ENCODE data around the gene USH1G. TPM values are rescaled to one million over a fixed set of nuclear protein-coding genes. Genes with fewer than 3 reads are reported as not detected.

Gene USH1G
- total RNA-seq, 6 experiments from 2014 or later, result not detected

DNA sequence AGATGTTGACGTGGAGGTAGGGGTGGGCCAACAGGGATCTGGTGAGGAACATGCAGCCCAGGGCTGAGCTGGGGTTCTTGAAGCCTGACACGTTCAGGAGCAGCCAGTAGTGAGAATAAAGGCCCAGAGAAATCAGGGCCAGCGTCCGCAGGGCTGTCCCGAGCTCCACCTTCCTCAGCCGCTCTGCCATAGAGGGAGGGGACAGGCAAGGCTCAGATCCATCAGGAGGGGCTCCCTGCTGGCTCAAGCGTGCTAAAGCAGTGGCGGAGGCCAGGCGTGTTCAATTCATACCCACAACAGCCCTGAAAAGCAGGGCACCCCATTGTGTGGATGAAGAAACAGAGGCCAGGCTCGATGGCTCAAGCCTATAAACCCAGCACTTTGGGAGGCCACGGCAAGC is 42.0 kb downstream of the USH1G start:
- Mint-ChIP-seq H3K4me3 (no peak overlapping the region), H3K27me3 (ENCODE audit: insufficient read depth) (peaks cover 44% of the 10 kb centered on the region), H3K27ac (no peak overlapping the region), H3K4me1 (ENCODE audit: low read depth) (no peaks in the 10 kb centered on the region), H3K9me3 (no peaks in the 10 kb centered on the region), H3K36me3 (ENCODE audit: low read depth) (no peaks in the 10 kb centered on the region)
- TF ChIP-seq CTCF (IDR thresholded peaks at IDR 0.05), result no peak
- no peak for DNase-seq

DNA sequence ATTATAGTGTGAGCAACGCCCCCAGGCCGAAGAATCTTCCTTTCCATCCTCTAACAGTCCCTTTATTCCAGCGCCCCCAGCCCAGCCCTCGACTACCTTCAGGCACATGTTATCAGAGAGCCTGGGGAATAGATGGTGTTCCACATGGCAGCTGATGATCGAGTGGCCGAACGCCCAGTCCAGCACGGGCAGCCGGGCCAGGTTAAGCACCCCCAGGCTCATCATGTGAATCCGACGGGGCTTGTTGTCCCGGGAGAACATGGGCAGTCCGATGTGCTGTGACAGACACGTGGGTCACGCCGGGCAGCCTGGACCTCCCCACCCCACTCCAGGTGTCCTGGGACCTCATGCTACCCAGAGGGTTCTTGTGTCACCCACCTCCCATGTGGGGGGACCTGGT is 43.7 kb downstream of the USH1G start:
- Mint-ChIP-seq H3K27ac (no peak overlapping the region), H3K9me3 (no peaks in the 10 kb centered on the region), H3K36me3 (ENCODE audit: low read depth) (no peaks in the 10 kb centered on the region), H3K27me3 (ENCODE audit: insufficient read depth) (peaks cover 38% of the 10 kb centered on the region), H3K4me3 (no peak overlapping the region), H3K4me1 (ENCODE audit: low read depth) (no peaks in the 10 kb centered on the region)
- no peak for DNase-seq
- no peak for TF ChIP-seq CTCF (IDR thresholded peaks at IDR 0.05)

GRCh38 chr17:74878658-74879057 is 44.4 kb downstream of the USH1G start:
- peaks cover 5% of the 10 kb centered on the region for H3K4me1 Mint-ChIP-seq (ENCODE audit: low read depth)
- no peak overlapping the region for H3K27ac Mint-ChIP-seq
- H3K27me3 Mint-ChIP-seq (ENCODE audit: insufficient read depth), result peaks cover 35% of the 10 kb centered on the region
- no peaks in the 10 kb centered on the region for H3K9me3 Mint-ChIP-seq
- DNase-seq, result no peak
- H3K4me3 Mint-ChIP-seq, result no peak overlapping the region
- no peaks in the 10 kb centered on the region for H3K36me3 Mint-ChIP-seq (ENCODE audit: low read depth)
- no peak for TF ChIP-seq CTCF (IDR thresholded peaks at IDR 0.05)

GRCh38 chr17:74877592-74878548 is 45.2 kb downstream of the USH1G start:
- Mint-ChIP-seq H3K27ac (no peak overlapping the region), H3K4me3 (no peak overlapping the region), H3K36me3 (ENCODE audit: low read depth) (no peaks in the 10 kb centered on the region), H3K9me3 (no peaks in the 10 kb centered on the region), H3K4me1 (ENCODE audit: low read depth) (peaks cover 6% of the 10 kb centered on the region), H3K27me3 (ENCODE audit: insufficient read depth) (peaks cover 29% of the 10 kb centered on the region)
- no peak for TF ChIP-seq CTCF (IDR thresholded peaks at IDR 0.05)
- DNase-seq, result no peak

DNA sequence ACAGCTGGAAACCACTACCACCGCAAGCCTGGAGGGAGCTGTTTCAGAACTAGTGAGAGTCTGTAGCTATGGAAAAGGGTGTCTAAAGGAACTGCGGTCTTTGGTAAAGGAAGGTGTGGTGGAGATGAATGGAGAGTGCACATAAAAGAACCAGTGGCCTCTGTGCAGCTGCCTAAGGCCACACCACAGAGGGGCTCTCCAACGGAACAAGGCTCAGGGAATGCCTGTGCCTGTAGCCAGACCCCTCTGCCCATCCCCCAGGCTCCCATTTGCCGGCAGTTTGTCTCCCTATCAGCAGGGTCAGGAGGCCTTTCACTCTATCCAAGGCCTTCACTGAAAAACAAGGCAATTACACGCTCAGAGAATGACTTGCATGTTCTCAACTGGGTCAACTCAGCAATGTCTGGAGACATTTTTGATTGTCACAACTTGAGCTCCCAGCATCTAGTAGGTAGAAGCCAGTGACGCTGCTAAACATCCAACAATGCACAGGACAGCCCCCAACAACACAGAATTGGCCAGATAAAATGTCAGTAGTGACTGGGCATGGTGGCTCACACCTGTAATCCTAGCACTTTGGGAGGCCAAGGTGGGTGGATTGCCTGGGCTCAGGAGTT is 47.0 kb downstream of the USH1G start:
- H3K36me3 Mint-ChIP-seq (ENCODE audit: low read depth), result peaks cover 9% of the 10 kb centered on the region; the same call in 1 of the 2 replicates
- H3K27me3 Mint-ChIP-seq (ENCODE audit: insufficient read depth), result peaks cover 18% of the 10 kb centered on the region
- H3K4me1 Mint-ChIP-seq (ENCODE audit: low read depth), result peaks cover 23% of the 10 kb centered on the region
- no peak overlapping the region for H3K27ac Mint-ChIP-seq
- no peak for TF ChIP-seq CTCF (IDR thresholded peaks at IDR 0.05)
- no peak overlapping the region for H3K4me3 Mint-ChIP-seq
- H3K9me3 Mint-ChIP-seq, result no peaks in the 10 kb centered on the region
- no peak for DNase-seq

Data from HFFc6 (cell line).